Measurements from ENCODE around the gene TNIP3. TPM values are rescaled to one million over a fixed set of nuclear protein-coding genes. Genes with fewer than 3 reads are reported as not detected.
"Not testable (repeated sequence)": the region's sequence is repeated elsewhere in the genome, so short reads cannot be mapped to it uniquely, and the experiment has no call there.

The TNIP3 gene
- total RNA-seq, 1 donor from 2014 or later = not detected

- no peak for ATAC-seq
Observed at GRCh38 chr4:121181493-121181892, 17.4 kb upstream of the TNIP3 start.

GRCh38 chr4:121180558-121180957 lies 16.4 kb upstream of the TNIP3 start:
- intact Hi-C loops (cut with micrococcal nuclease) = no loop called here
- DNase-seq = no peak
- ATAC-seq = no peak

More at GRCh38 chr4:121181493-121181892, 17.4 kb upstream of the TNIP3 start:
- intact Hi-C loops (cut with micrococcal nuclease) = no loop called here
- DNase-seq = no peak

GRCh38 chr4:121177246-121178137 lies 13.4 kb upstream of the TNIP3 start:
- DNase-seq (no peak), ATAC-seq (no peak)
- intact Hi-C loops (cut with micrococcal nuclease) = no loop called here

GRCh38 chr4:121176082-121176934 lies 12.2 kb upstream of the TNIP3 start:
- intact Hi-C loops (cut with micrococcal nuclease) = no loop called here
- ATAC-seq = no peak
- no peak for DNase-seq

GRCh38 chr4:121171477-121171876 lies 7.4 kb upstream of the TNIP3 start:
- ATAC-seq; DNase-seq; intact Hi-C loops (cut with micrococcal nuclease): not testable (repeated sequence)

- intact Hi-C loops (cut with micrococcal nuclease) = no loop called here
- ATAC-seq (peak; percentile 25), DNase-seq (no peak)
Observed at GRCh38 chr4:121168446-121169281, 4.5 kb upstream of the TNIP3 start.

- no peak for DNase-seq
Observed at GRCh38 chr4:121166976-121167375, 2.9 kb upstream of the TNIP3 start.

GRCh38 chr4:121165206-121165605 lies 1.1 kb upstream of the TNIP3 start:
- DNase-seq = no peak
- intact Hi-C loops (cut with micrococcal nuclease) = no loop called here
- ATAC-seq = no peak

More at GRCh38 chr4:121166976-121167375, 2.9 kb upstream of the TNIP3 start:
- intact Hi-C loops (cut with micrococcal nuclease) = no loop called here
- no peak for ATAC-seq

- peak; percentile 72 for ATAC-seq
- intact Hi-C loops (cut with micrococcal nuclease) = no loop called here
- peak; percentile 37 for DNase-seq
Observed at GRCh38 chr4:121156822-121157769, 7.0 kb downstream of the TNIP3 start.

- intact Hi-C loops (cut with micrococcal nuclease) = no loop called here
- DNase-seq (no peak), ATAC-seq (no peak)
Observed at GRCh38 chr4:121155893-121156292, 8.2 kb downstream of the TNIP3 start.

GRCh38 chr4:121154103-121154515 lies 10.0 kb downstream of the TNIP3 start:
- no peak for DNase-seq
- ATAC-seq = no peak
- intact Hi-C loops (cut with micrococcal nuclease) = no loop called here

- no peak for DNase-seq
- ATAC-seq = no peak
- intact Hi-C loops (cut with micrococcal nuclease) = no loop called here
Observed at GRCh38 chr4:121151942-121152341, 12.2 kb downstream of the TNIP3 start.

GRCh38 chr4:121150486-121150885 lies 13.6 kb downstream of the TNIP3 start:
- ATAC-seq (no peak), DNase-seq (no peak)
- intact Hi-C loops (cut with micrococcal nuclease) = no loop called here

GRCh38 chr4:121150003-121150402 lies 14.1 kb downstream of the TNIP3 start:
- DNase-seq = no peak
- intact Hi-C loops (cut with micrococcal nuclease) = no loop called here
- ATAC-seq = no peak

- ATAC-seq = no peak
- intact Hi-C loops (cut with micrococcal nuclease) = no loop called here
Observed at GRCh38 chr4:121148621-121149020, 15.5 kb downstream of the TNIP3 start.

GRCh38 chr4:121148000-121148399 lies 16.1 kb downstream of the TNIP3 start:
- ATAC-seq = no peak
- DNase-seq = no peak
- intact Hi-C loops (cut with micrococcal nuclease) = no loop called here

More at GRCh38 chr4:121148621-121149020, 15.5 kb downstream of the TNIP3 start:
- DNase-seq = no peak

GRCh38 chr4:121146530-121146929 lies 17.6 kb downstream of the TNIP3 start:
- intact Hi-C loops (cut with micrococcal nuclease) = no loop called here
- no peak for ATAC-seq
- no peak for DNase-seq

GRCh38 chr4:121145430-121145829 lies 18.7 kb downstream of the TNIP3 start:
- intact Hi-C loops (cut with micrococcal nuclease) = no loop called here

More at GRCh38 chr4:121145430-121145829, 18.7 kb downstream of the TNIP3 start:
- DNase-seq (no peak), ATAC-seq (no peak)
